ENCODE results near the gene LEP.

- TF ChIP-seq CTCF (IDR thresholded peaks at IDR 0.05) = no peak
- TF ChIP-seq POLR2A (IDR thresholded peaks at IDR 0.05) = no peak
Measured at GRCh38 chr7:128303133-128303532, 62.1 kb downstream of the LEP start.
